ENCODE results near the gene ANK3. TPM values are rescaled to one million over a fixed set of nuclear protein-coding genes. Genes with fewer than 3 reads are reported as not detected.

ANK3 gene
- total and polyA plus RNA-seq, 2 donors (not counting 3 experiments of a cell fraction or from before 2014, with no cell fraction given), result 0.88 to 8.5 TPM

- H3K27ac ChIP-seq (ENCODE audit: insufficient read depth, low read depth, low read length), result no peak overlapping the region
- no peak overlapping the region for H3K4me3 ChIP-seq (replicated peaks in 1 of 3; ENCODE audit: insufficient read depth in 1 of 3, low read depth in 1 of 3, low read length in 3 of 3)
- no peaks in the 10 kb centered on the region for H3K27me3 ChIP-seq (ENCODE audit: control insufficient read depth in 2 of 2, insufficient read depth in 2 of 2, low read length in 2 of 2)
- dilution Hi-C loops (cut with MboI; ENCODE audit: extremely low pct_ligation_motif_present, low sequenced_read_pairs) (no loop called here), intact Hi-C loops (cut with micrococcal nuclease) (loop anchor here (10.0 kb wide), 1 partner anchor 523 kb away; the partner anchor contains the start of gene CCDC6)
- H3K36me3 ChIP-seq (ENCODE audit: control insufficient read depth in 2 of 2, extremely low read depth in 1 of 2, insufficient read depth in 2 of 2, low read length in 2 of 2), result no peaks in the 10 kb centered on the region
- BruUV-seq (replicated peaks), result no TSS peak
- no peaks in the 10 kb centered on the region for H3K79me2 ChIP-seq (ENCODE audit: control insufficient read depth, insufficient read depth, low read length)
- CTCF ChIA-PET, result interaction anchor here (0.7 to 1.9 kb wide), 6 partner anchors 11 to 313 kb away, joined by 3 to 5 read pairs (median 4); no protein-coding TSS in a partner anchor
- H3K9me3 ChIP-seq (replicated peaks; ENCODE audit: control insufficient read depth, insufficient read depth, low read length), result no peaks in the 10 kb centered on the region
- no peak overlapping the region for H2AFZ ChIP-seq (ENCODE audit: low read depth, low read length)
- no peak overlapping the region for H3K9ac ChIP-seq (replicated peaks; ENCODE audit: extremely low read depth, insufficient read depth, low read length)
- POLR2A ChIA-PET, result no interaction called here
- H3K4me1 ChIP-seq (ENCODE audit: control insufficient read depth, extremely low read depth, insufficient read depth, low read length), result peaks cover 62% of the 10 kb centered on the region
- no peak for FAIRE-seq
- DNase-seq (ENCODE audit: low read depth, low spot score), result no peak
- H3K9me1 ChIP-seq (replicated peaks; ENCODE audit: control insufficient read depth, extremely low read depth, insufficient read depth, low read length), result no peaks in the 10 kb centered on the region
- no peaks in the 10 kb centered on the region for H4K20me1 ChIP-seq (replicated peaks; ENCODE audit: control insufficient read depth, extremely low read depth, insufficient read depth, low read length)
- no peak overlapping the region for H3K4me2 ChIP-seq (ENCODE audit: insufficient read depth, low read length)
- no peak for TF ChIP-seq POLR2A (IDR thresholded peaks at IDR 0.05; ENCODE audit: low read depth, low read length)
- TF ChIP-seq MAX (IDR thresholded peaks at IDR 0.05; ENCODE audit: insufficient read depth, insufficient read length), result no peak
These were observed 38.2 kb upstream of the ANK3 start for GRCh38 chr10:60427709-60428386.

- peaks cover 62% of the 10 kb centered on the region for H3K4me1 ChIP-seq (ENCODE audit: control insufficient read depth, extremely low read depth, insufficient read depth, low read length)
- no TSS peak for BruUV-seq (replicated peaks)
- no peak overlapping the region for H3K4me3 ChIP-seq (replicated peaks in 1 of 3; ENCODE audit: insufficient read depth in 1 of 3, low read depth in 1 of 3, low read length in 3 of 3)
- ChIA-PET POLR2A (no interaction called here), CTCF (interaction anchor here (1.1 to 2.6 kb wide), 8 partner anchors 18 to 312 kb away, joined by 3 to 12 read pairs (median 4); no protein-coding TSS in a partner anchor)
- no peak overlapping the region for H2AFZ ChIP-seq (ENCODE audit: low read depth, low read length)
- TF ChIP-seq EZH2 (IDR thresholded peaks at IDR 0.05; ENCODE audit: borderline replicate concordance, low read depth, low read length, severe bottlenecking), result no peak
- TF ChIP-seq GATA2 (IDR thresholded peaks at IDR 0.05; ENCODE audit: insufficient read depth, insufficient read length, low read depth, low read length), result no peak
- TF ChIP-seq MYC (IDR thresholded peaks at IDR 0.05; ENCODE audit: low read depth, low read length), result no peak
- no peak for TF ChIP-seq POLR2A (IDR thresholded peaks at IDR 0.05; ENCODE audit: low read depth, low read length)
- TF ChIP-seq MAX (IDR thresholded peaks at IDR 0.05; ENCODE audit: insufficient read depth, insufficient read length), result no peak
- no peak for TF ChIP-seq FOS (IDR thresholded peaks at IDR 0.05; ENCODE audit: borderline replicate concordance, insufficient read depth, low read length)
- no peak for TF ChIP-seq POLR2AphosphoS5 (IDR thresholded peaks at IDR 0.05; ENCODE audit: insufficient read depth, low read depth, low read length)
- no peaks in the 10 kb centered on the region for H3K79me2 ChIP-seq (ENCODE audit: control insufficient read depth, insufficient read depth, low read length)
- DNase-seq (ENCODE audit: low read depth, low spot score) (no peak), FAIRE-seq (no peak)
- dilution Hi-C loops (cut with MboI; ENCODE audit: extremely low pct_ligation_motif_present, low sequenced_read_pairs) (no loop called here), intact Hi-C loops (cut with micrococcal nuclease) (loop anchor here (10.0 kb wide), 1 partner anchor 522 kb away; the partner anchor contains the start of gene CCDC6)
- no peaks in the 10 kb centered on the region for H3K9me3 ChIP-seq (replicated peaks; ENCODE audit: control insufficient read depth, insufficient read depth, low read length)
- peak overlapping the region; percentile 85 for H3K27ac ChIP-seq (ENCODE audit: insufficient read depth, low read depth, low read length)
- no peaks in the 10 kb centered on the region for H3K27me3 ChIP-seq (ENCODE audit: control insufficient read depth in 2 of 2, insufficient read depth in 2 of 2, low read length in 2 of 2)
- no peaks in the 10 kb centered on the region for H3K9me1 ChIP-seq (replicated peaks; ENCODE audit: control insufficient read depth, extremely low read depth, insufficient read depth, low read length)
- H3K36me3 ChIP-seq (ENCODE audit: control insufficient read depth in 2 of 2, extremely low read depth in 1 of 2, insufficient read depth in 2 of 2, low read length in 2 of 2), result no peaks in the 10 kb centered on the region
- no peaks in the 10 kb centered on the region for H4K20me1 ChIP-seq (replicated peaks; ENCODE audit: control insufficient read depth, extremely low read depth, insufficient read depth, low read length)
- H3K9ac ChIP-seq (replicated peaks; ENCODE audit: extremely low read depth, insufficient read depth, low read length), result no peak overlapping the region
- H3K4me2 ChIP-seq (ENCODE audit: insufficient read depth, low read length), result no peak overlapping the region
These were observed 37.5 kb upstream of the ANK3 start for GRCh38 chr10:60427148-60427547.
